Common myeloid progenitor, CD34-positive (primary cell): ENCODE data around the gene CEMIP.

ENCODE experiments used
- CTCF ChIA-PET: fragments of 350-600 bp; sonication (Branson Sonifier 250); formaldehyde crosslinking; loops from one replicate; lab custom pipeline; 2021; ENCODE audit warnings: antibody characterized with exemption; lab: Charles Lee
- POLR2A ChIA-PET: fragments of 350-600 bp; sonication (Branson Sonifier 250); formaldehyde crosslinking; loops from one replicate; lab custom pipeline; 2021; ENCODE audit warnings: antibody characterized with exemption; lab: Charles Lee
- DNase-seq, 3 donors: peaks; one replicate each; pipeline versions ENCODE4 v3.0.0 to v3.0.0-alpha.2; 2013
- H3K27ac ChIP-seq, 2 experiments: 1 replicate in 1 of 2; 2 replicates in 1 of 2; pipeline ENCODE4 v1.7.0; 2013; ENCODE audit warnings: inconsistent platforms in 2 of 2, low read length in 2 of 2, mild to moderate bottlenecking in 2 of 2, low read depth in 1 of 2, moderate library complexity in 1 of 2; ENCODE audit not compliant: severe bottlenecking in 2 of 2, insufficient read depth in 1 of 2, poor library complexity in 1 of 2
- H3K27me3 ChIP-seq, 5 experiments: replicated peaks in 2 of 5; 1 replicate in 3 of 5; 2 replicates in 2 of 5; pipeline versions ENCODE4 v1.6.1 to v1.7.0; 2013; ENCODE audit warnings: low read length in 4 of 5, mild to moderate bottlenecking in 2 of 5, moderate library complexity in 2 of 5, inconsistent platforms in 1 of 5; ENCODE audit not compliant: insufficient read depth in 5 of 5, control insufficient read depth in 4 of 5
- H3K36me3 ChIP-seq, 4 experiments: 1 replicate in 2 of 4; 2 replicates in 2 of 4; pipeline versions ENCODE4 v1.6.1 to v1.7.0; 2013; ENCODE audit warnings: low read length in 3 of 4, control low read depth in 1 of 4, mild to moderate bottlenecking in 1 of 4; ENCODE audit not compliant: control insufficient read depth in 4 of 4, insufficient read depth in 4 of 4
- H3K4me1 ChIP-seq, 4 experiments: 1 replicate in 3 of 4; 2 replicates in 1 of 4; pipeline versions ENCODE4 v1.6.1 to v1.7.1; 2013; ENCODE audit warnings: low read length in 3 of 4, mild to moderate bottlenecking in 3 of 4, control low read depth in 1 of 4, inconsistent platforms in 1 of 4, moderate library complexity in 1 of 4; ENCODE audit not compliant: control insufficient read depth in 4 of 4, insufficient read depth in 4 of 4; ENCODE audit errors: control extremely low read depth in 1 of 4
- H3K4me3 ChIP-seq, 7 experiments: 1 replicate in 4 of 7; 2 replicates in 3 of 7; pipeline versions ENCODE4 v1.5.1 to v1.7.0; 2013; ENCODE audit warnings: mild to moderate bottlenecking in 7 of 7, low read length in 6 of 7, moderate library complexity in 6 of 7, inconsistent platforms in 2 of 7, low read depth in 2 of 7, control low read depth in 1 of 7; ENCODE audit not compliant: insufficient read depth in 4 of 7, control insufficient read depth in 1 of 7; ENCODE audit errors: extremely low read depth in 1 of 7
- H3K9me3 ChIP-seq, 5 experiments: 1 replicate in 4 of 5; 2 replicates in 1 of 5; pipeline versions ENCODE4 v1.6.1 to v1.7.1; 2013; ENCODE audit warnings: low read length in 4 of 5, mild to moderate bottlenecking in 2 of 5, inconsistent platforms in 1 of 5, low read depth in 1 of 5, moderate library complexity in 1 of 5; ENCODE audit not compliant: control insufficient read depth in 4 of 5, insufficient read depth in 2 of 5; ENCODE audit errors: control extremely low read depth in 1 of 5
- WGBS: methylation state at CpG from one replicate; pipeline ENCODE4 v1.1.5; 2013; ENCODE audit not compliant: insufficient coverage; 5-methylcytosine and 5-hydroxymethylcytosine counted together

Gene CEMIP

DNA sequence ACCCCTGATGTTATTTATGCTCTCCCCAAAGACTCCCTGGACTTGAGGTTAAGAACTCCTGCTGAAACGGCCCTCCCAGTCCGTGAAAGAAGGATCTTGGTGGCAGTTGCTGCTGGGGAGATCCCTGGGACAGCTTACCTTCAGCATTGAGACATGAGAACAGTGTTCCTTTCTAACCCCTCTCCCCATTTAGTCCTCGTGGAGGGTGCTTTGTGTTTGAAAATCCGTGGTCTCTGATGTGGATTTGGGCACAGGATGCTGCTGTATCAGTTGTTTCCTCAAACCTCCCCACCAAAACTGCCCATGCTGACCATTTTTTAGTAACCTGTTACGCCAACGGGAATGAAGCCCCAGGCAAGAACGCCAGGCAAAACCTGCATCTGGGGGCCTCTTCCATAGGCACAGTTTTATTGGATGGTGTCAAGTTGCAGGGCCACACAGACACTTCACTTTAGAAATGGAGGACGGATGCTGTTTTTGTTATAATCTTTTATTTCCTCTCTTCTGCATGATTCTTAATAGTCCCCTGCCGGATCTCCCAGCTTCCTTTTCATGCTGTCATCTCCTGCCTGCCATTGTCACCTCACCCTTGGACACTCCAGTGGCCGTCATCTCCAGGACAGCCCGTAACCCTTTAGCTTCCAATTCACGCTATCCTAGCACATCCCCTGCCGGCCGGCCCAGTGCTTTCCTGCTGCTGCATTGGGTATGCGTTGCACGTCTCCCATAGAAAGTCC, 31.7 kb upstream of the CEMIP start:
- ChIA-PET POLR2A (no interaction called here), CTCF (no interaction called here)
- no peak overlapping the region for H3K4me3 ChIP-seq
- no peak for DNase-seq
- H3K36me3 ChIP-seq: no peaks in the 10 kb centered on the region
- H3K27me3 ChIP-seq: no peaks in the 10 kb centered on the region
- 91% methylated on average over 14 of the region's 16 CpGs for WGBS
- no peaks in the 10 kb centered on the region for H3K4me1 ChIP-seq
- H3K27ac ChIP-seq: no peak overlapping the region
- H3K9me3 ChIP-seq: no peaks in the 10 kb centered on the region

DNA sequence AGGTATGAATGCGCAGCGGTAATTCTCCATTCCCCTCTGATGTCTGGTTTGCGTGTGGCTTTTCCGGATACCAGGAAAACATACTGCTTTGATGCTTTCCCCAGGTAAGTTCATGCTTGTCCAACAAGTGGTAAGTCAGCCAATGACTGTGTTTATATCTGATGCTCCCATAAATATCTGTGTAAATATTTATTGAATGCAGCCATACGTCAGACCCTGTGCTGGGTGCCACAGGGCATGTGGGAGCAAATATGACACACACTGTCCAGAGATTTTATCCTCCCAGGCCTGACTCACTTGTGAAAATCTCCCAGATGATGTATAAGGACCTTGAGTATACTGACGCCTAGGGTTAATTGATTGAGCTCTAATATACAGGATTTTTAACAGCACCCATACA, 29.6 kb upstream of the CEMIP start:
- H3K27me3 ChIP-seq: no peaks in the 10 kb centered on the region
- H3K27ac ChIP-seq: no peak overlapping the region
- ChIA-PET CTCF (no interaction called here), POLR2A (no interaction called here)
- no peak for DNase-seq
- H3K9me3 ChIP-seq: no peaks in the 10 kb centered on the region
- peaks cover 0 to 4% (median 0%) of the 10 kb centered on the region in 4 experiments for H3K36me3 ChIP-seq
- H3K4me3 ChIP-seq: no peak overlapping the region
- 99% methylated on average over 6 of the region's 6 CpGs for WGBS
- no peaks in the 10 kb centered on the region for H3K4me1 ChIP-seq

DNA sequence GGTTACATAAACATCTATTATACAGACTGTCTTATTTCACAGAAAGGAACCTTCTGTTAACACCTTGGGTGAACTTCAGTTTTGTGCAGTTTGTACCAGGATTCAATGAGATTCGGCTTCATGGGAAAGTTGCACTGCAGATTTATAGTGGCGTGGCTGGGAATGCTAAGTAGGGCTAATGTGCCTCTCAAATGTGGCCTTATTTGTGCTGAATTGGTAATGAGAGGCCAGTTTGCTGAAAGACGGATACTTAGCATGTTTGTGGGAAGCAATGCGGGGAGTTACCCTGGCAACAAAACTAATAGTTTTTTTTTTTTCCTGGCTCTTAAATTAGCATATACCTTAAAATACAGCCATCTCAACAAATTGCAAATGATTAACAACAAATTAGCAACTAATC, 28.6 kb upstream of the CEMIP start:
- 100% methylated on average over 2 of the region's 4 CpGs for WGBS
- Histone ChIP-seq H3K4me3 (no peak overlapping the region), H3K27me3 (no peaks in the 10 kb centered on the region), H3K36me3 (peaks cover 0 to 5% (median 0%) of the 10 kb centered on the region in 4 experiments), H3K4me1 (no peaks in the 10 kb centered on the region), H3K9me3 (no peaks in the 10 kb centered on the region), H3K27ac (no peak overlapping the region)
- ChIA-PET POLR2A (no interaction called here), CTCF (no interaction called here)
- DNase-seq: no peak

DNA sequence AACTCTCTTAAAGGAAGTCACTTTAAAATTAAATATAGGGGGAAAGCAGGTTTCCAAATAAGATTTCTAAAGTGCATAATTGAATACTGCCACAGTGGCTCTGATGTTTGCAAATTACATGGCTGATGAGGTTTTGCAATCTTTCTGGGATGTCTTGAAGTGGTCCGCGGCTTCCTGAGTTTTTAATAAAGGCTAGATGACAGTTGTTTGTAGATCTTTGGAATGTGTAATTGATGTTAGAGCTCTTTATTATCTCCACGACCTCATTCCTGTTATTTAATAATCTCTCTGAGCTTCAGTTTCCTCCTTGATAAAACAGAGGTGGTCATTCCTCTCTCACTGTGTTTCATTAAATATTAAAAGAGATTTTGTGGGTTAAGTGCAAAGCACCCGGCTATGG, 27.0 kb upstream of the CEMIP start:
- Histone ChIP-seq H3K9me3 (peaks cover 0 to 2% (median 0%) of the 10 kb centered on the region in 5 experiments), H3K36me3 (peaks cover 0 to 7% (median 0%) of the 10 kb centered on the region in 4 experiments), H3K4me3 (no peak overlapping the region), H3K27me3 (no peaks in the 10 kb centered on the region), H3K27ac (no peak overlapping the region), H3K4me1 (peaks cover 0 to 3% (median 0%) of the 10 kb centered on the region in 4 experiments)
- WGBS: no CpG with 5 or more reads among the region's 4 CpGs
- no peak for DNase-seq
- ChIA-PET POLR2A (no interaction called here), CTCF (interaction anchor here (1.6 kb wide), 1 partner anchor 24 kb away, joined by 4 read pairs; no protein-coding TSS in a partner anchor)

DNA sequence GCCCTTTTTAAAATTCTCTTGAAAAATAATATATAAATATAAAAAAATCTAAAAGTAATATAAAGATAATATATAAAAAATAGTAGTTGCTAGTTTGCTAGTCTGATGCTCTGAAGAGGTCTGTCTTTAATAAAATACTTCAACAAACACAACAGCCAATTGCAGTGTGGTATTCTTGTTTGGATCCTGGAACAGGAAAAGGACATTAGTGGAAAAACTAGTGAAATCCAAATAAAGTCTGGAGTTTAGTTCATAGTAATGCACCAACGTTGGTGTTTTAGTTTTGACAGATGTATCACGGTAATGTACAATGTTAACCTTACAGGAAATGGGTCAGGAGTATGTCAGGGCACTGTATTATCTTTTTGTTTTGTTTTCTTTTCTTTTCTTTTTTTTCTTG, 26.0 kb upstream of the CEMIP start:
- ChIA-PET CTCF (interaction anchor here (1.6 kb wide), 1 partner anchor 23 kb away, joined by 4 read pairs; no protein-coding TSS in a partner anchor), POLR2A (interaction anchor here (0.7 kb wide), 1 partner anchor 570 kb away, joined by 3 read pairs; no protein-coding TSS in a partner anchor)
- Histone ChIP-seq H3K4me3 (no peak overlapping the region), H3K27me3 (no peaks in the 10 kb centered on the region), H3K36me3 (peaks cover 0 to 7% (median 0%) of the 10 kb centered on the region in 4 experiments), H3K9me3 (peaks cover 0 to 2% (median 0%) of the 10 kb centered on the region in 5 experiments), H3K27ac (no peak overlapping the region), H3K4me1 (peaks cover 0 to 11% (median 5%) of the 10 kb centered on the region in 4 experiments)
- WGBS: no CpG with 5 or more reads among the region's 2 CpGs
- DNase-seq: no peak

DNA sequence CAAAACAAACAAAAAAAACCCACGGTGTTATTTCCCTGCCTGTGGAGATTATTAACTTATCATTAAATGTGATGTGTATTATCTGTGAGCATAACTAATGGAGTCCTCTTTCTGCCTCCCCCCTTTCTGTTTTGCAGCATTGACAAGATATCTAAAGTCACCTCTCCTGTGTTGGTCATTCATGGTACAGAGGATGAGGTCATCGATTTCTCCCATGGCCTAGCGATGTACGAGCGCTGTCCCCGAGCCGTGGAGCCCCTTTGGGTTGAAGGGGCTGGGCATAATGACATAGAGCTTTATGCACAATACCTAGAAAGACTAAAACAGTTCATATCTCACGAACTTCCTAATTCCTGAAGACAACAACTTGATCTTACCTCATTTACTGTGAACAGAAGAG, 25.2 kb upstream of the CEMIP start:
- 98% methylated on average over 6 of the region's 8 CpGs for WGBS
- Histone ChIP-seq H3K9me3 (peaks cover 0 to 2% (median 0%) of the 10 kb centered on the region in 5 experiments), H3K4me3 (no peak overlapping the region), H3K27me3 (no peaks in the 10 kb centered on the region), H3K36me3 (peaks cover 0 to 7% (median 0%) of the 10 kb centered on the region in 4 experiments), H3K4me1 (peaks cover 0 to 16% (median 5%) of the 10 kb centered on the region in 4 experiments), H3K27ac (no peak overlapping the region)
- DNase-seq: no peak
- ChIA-PET POLR2A (no interaction called here), CTCF (interaction anchor here (1.0 kb wide), 1 partner anchor 186 kb away, joined by 3 read pairs; no protein-coding TSS in a partner anchor)

DNA sequence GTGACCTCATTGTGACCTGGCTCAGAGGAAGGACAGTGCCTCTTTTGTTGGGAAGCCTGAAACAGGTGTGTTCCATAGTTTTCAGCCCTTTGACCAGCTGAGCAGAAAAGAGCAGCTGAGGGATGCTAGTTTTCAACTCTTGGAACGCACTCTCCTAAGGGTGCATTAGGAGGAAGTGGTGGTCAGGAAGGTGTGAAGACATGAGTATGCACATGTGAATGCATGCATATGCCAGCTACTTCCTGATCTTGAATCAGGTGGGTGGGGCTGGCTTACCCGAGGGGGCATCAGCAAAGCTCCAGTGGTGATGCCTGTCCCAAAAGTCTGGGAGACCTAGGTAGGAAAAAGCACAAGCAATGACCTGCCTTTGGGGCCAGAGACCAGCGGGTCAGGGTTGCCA, 23.3 kb upstream of the CEMIP start:
- Histone ChIP-seq H3K27ac (no peak overlapping the region), H3K9me3 (peaks cover 0 to 2% (median 0%) of the 10 kb centered on the region in 5 experiments), H3K36me3 (peaks cover 0 to 7% (median 0%) of the 10 kb centered on the region in 4 experiments), H3K4me3 (no peak overlapping the region), H3K4me1 (peaks cover 0 to 16% (median 5%) of the 10 kb centered on the region in 4 experiments), H3K27me3 (no peaks in the 10 kb centered on the region)
- 69% methylated on average over 3 of the region's 3 CpGs for WGBS
- POLR2A ChIA-PET: no interaction called here
- CTCF ChIA-PET: no interaction called here
- peak in 2 of 3 donors; percentile 45 to 65 for DNase-seq
